EL (cell line): ENCODE results near the gene RNF167.
A peak's percentile ranks its signal among the peaks of the same experiment; 100 is the strongest.

Source experiments
- DNase-seq: peaks from one replicate; pipeline ENCODE4 v3.0.0-alpha.2; 2016

Gene RNF167

DNA sequence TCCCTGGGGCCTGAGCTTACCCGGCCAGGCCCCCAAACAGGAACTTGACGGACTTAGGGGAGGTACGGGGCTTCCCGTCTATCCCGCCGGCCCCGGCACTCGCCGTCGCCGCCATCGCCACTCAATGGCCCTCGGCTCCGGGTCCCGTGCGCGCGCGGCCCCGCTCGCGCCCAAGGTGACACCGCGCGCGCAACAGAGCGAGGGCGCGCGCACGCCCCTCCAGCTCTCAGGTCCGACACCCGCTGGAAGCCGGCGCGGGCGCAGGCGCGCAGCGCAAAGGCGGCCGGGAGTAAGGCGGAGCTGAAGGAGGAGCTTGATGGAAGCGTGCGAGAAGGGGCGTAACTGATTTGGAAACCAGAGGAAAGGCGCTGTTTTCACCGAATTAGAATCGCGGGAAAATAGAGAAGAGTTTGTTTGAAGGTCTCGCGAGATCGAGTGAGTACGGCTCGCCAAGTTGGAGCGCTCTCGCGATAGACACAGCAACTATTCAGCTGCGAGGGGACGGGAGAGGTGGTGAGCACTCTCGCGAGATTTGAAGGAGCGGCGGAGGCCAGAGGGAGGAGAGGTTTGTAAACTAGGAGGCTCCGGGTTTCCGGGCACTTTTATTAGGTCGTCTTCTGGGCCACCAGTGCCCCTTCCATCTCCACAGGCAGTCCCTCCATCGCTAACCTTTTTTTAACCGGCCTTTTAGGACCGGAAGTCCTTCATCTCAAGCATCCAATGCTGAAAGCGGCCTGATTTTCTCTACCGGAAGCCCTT lies at the start of gene RNF167, which contains the start of gene SLC25A11:
Gene RNF167, plus strand, starts transcription at position 473 of the 759 bp plus-strand sequence. CDS start 642 bp downstream, outside the sequence.
Gene SLC25A11, minus strand, starts transcription at position 251 of the 759 bp plus-strand sequence. Its CDS starts 136 bp downstream, at position 115.
- peak; percentile 100 for DNase-seq

DNA sequence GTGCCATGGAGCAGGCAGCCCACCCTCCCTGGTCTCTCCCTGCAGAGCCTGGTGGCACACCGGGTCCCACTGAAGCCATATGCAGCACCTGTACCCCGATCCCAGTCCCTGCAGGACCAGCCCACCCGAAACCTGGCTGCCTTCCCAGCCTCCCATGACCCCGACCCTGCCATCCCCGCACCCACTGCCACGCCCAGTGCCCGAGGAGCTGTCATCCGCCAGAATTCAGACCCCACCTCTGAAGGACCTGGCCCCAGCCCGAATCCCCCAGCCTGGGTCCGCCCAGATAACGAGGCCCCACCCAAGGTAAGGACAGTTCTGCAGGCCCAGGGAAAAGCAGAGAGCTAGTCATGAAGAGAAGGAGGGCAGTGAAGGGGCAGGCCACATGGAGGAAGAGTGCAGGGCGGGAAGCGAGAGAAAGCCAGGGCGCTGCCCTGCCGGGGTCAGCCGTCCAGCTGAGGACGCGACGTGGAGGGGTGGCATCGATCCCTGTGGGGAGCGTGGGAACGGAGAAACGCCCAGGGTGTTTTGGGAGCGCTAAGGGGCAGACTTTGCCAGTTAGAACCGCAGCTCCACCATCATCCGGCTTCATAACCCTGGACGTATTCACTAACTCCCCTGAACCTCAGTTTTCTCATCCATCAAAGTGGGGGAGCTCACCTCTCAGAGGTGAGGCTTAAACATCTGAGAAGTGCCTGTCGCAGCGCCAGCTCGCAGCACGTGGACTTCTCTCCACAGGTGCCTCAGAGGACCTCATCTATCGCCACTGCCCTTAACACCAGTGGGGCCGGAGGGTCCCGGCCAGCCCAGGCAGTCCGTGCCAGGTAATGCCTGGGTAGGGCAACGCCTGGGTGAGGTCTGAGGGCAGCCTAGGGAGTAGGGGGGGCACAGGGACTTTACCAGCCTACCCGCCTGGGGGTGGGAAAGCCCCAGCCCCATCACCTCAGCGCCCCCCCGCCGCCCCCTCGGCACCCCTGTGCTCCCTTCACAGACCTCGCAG lies 48.4 kb upstream of the RNF167 start:
- no peak for DNase-seq

DNA sequence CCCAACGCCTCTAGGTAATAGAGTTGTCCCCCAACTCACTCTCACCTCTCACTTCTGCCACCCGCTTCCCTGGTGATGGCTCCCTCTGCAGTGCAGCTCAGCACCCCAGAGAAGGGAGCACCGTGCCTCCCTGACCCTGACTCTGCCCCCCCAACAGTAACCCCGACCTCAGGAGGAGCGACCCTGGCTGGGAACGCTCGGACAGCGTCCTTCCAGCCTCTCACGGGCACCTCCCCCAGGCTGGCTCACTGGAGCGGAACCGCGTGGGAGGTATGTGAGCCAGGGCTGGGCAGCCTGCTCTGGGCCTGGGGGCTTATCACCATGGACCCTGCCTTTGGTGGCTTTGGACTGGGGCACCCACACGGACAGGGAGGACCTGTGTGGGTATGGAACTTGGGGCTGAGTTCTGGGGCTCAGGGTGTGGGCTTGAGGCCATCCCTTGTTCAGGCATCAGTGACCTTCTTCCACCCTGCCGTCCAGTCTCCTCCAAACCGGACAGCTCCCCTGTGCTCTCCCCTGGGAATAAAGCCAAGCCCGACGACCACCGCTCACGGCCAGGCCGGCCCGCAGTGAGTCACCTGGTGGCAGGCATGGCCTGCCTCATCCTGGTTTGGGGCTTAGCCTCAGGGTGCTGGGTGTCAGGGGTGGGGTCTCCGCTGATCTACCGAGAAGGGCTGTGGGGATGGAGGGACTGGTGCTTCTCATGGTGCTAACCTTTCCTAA lies 47.4 kb upstream of the RNF167 start:
- DNase-seq, result no peak

DNA sequence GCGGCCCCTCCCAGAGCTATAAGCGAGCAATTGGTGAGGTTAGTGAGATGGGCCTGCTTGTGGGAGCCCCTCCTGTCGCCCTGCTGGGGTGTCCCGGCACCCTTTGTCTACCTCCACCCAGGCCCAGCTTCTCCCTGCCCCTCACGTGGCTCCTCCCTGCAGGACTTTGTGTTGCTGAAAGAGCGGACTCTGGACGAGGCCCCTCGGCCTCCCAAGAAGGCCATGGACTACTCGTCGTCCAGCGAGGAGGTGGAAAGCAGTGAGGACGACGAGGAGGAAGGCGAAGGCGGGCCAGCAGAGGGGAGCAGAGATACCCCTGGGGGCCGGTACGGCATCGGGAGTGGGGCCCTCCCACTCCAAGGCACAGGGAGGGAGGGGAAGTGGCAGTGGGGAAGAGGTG lies 46.8 kb upstream of the RNF167 start:
- DNase-seq, result no peak

DNA sequence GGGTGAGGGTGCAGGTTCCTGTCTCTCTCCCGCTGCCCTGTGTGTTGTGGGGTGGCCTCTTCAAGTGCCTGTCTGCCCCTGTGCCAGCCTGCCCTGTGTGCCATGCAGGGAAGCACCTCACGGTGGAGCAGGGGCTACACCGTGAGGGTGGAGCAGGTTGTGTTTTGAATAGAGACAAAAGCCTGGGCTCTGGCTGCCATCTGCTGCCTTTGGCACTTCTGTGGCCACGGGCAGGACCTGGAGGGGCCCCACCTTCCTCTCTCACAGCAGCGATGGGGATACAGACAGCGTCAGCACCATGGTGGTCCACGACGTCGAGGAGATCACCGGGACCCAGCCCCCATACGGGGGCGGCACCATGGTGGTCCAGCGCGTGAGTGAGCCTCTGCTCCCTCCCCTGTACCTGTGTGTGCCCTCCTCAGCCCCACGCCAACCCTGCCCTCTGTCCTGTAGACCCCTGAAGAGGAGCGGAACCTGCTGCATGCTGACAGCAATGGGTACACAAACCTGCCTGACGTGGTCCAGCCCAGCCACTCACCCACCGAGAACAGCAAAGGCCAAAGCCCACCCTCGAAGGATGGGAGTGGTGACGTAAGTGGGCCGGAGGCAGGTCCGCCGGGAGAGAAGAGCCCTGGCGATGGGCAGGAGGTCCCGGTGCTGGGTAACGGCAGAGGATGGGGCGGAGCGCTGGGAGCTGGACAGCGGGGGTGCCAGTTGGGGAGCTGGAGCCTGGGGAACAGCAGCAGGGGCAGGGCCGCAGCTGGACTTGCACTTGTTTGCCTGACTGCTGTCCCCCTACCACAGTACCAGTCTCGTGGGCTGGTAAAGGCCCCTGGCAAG lies 46.1 kb upstream of the RNF167 start:
- DNase-seq, result no peak

DNA sequence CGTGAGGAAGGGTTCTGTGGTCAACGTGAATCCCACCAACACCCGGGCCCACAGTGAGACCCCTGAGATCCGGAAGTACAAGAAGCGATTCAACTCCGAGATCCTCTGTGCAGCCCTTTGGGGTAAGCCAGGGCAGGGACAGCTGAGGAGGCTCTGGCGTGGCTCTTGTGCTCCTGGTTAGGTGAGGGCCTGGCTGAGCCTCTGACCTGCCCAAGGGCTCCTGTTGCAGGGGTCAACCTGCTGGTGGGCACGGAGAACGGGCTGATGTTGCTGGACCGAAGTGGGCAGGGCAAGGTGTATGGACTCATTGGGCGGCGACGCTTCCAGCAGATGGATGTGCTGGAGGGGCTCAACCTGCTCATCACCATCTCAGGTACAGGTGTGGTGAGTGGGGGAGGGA lies 44.9 kb upstream of the RNF167 start:
- no peak for DNase-seq

DNA sequence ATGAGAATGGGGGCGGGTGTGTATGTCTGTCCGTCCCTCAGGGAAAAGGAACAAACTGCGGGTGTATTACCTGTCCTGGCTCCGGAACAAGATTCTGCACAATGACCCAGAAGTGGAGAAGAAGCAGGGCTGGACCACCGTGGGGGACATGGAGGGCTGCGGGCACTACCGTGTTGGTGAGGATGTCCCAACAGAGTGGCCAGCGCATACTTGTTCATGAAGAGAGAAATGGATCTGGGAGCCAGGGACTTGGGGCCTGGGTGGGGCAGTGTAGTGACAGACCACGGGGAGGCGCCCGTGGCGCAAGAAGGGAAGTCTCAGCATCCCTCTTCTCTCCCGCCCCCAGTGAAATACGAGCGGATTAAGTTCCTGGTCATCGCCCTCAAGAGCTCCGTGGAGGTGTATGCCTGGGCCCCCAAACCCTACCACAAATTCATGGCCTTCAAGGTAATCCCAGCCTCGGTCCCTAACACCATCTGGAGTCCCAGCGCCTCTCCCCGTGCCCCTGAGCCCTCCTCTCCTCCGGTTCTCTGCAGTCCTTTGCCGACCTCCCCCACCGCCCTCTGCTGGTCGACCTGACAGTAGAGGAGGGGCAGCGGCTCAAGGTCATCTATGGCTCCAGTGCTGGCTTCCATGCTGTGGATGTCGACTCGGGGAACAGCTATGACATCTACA lies 44.3 kb upstream of the RNF167 start:
- DNase-seq, result no peak

DNA sequence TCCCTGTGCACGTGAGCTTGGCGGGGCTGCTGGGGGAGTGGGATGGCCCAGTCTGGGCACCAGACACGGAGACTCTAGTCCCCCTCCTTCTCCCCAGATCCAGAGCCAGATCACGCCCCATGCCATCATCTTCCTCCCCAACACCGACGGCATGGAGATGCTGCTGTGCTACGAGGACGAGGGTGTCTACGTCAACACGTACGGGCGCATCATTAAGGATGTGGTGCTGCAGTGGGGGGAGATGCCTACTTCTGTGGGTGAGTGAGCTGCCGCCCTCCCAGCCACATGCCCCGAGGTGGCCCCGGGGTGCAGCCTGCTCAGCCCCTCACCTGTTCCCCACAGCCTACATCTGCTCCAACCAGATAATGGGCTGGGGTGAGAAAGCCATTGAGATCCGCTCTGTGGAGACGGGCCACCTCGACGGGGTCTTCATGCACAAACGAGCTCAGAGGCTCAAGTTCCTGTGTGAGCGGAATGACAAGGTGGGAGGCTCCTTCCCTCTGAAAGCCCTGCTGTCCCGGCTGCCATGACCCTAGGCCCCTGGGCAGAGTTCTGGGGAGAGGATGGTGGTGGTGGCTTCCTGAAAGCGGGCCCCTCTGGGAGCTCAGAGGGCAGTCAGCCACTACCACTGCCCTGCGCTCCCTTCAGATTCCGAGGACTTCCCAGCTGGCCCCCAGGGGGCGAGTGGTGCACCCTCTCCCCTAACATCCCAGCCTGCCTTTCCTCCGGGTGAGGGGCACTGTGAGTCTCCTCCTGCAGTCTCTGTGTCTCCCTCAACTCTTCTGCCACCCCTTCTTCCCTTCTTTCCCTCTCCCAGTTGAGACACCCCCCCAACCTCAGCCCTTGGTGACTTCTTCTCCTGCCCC lies 43.5 kb upstream of the RNF167 start:
- no peak for DNase-seq

DNA sequence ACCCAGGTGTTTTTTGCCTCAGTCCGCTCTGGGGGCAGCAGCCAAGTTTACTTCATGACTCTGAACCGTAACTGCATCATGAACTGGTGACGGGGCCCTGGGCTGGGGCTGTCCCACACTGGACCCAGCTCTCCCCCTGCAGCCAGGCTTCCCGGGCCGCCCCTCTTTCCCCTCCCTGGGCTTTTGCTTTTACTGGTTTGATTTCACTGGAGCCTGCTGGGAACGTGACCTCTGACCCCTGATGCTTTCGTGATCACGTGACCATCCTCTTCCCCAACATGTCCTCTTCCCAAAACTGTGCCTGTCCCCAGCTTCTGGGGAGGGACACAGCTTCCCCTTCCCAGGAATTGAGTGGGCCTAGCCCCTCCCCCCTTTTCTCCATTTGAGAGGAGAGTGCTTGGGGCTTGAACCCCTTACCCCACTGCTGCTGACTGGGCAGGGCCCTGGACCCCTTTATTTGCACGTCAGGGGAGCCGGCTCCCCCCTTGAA lies 42.8 kb upstream of the RNF167 start:
- no peak for DNase-seq

DNA sequence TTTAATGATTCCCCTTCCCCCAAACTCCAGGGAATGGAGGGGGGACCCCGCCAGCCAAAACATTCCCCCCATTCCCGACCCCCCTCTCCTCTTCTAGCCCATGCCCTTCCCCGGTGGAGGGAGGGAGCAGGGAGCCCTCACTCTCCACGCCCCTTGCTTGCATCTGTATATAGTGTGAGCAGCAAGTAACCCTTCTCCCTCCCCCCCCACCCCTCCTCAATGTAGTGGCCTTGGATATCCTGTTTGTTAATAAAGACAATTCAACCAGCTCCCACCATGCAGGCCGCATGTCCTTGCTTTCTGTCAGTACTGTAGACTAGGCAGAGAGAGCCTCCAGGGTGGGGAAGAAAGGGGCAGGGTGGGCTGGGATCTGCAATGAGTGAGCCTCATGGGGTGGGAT lies 42.3 kb upstream of the RNF167 start:
- no peak for DNase-seq

DNA sequence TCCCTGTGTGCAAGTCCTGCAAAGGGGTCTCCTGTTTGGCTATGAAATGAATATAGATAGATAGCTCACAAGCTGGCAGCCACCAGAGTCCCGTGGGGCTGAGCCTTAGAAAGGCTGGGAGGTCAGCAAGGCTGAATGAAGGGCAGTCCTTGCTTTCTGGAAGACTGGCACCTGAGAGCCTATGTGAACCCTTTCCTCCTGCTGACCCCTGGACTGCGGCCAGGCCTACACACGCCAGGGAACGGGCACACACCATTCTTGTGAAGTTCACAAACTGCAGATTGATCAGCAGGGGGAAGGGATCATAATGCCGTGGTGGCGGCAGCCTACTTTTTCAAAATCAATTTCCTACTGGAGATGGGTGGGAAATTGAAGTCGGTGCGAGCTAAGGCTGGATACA lies 41.7 kb upstream of the RNF167 start:
- no peak for DNase-seq

DNA sequence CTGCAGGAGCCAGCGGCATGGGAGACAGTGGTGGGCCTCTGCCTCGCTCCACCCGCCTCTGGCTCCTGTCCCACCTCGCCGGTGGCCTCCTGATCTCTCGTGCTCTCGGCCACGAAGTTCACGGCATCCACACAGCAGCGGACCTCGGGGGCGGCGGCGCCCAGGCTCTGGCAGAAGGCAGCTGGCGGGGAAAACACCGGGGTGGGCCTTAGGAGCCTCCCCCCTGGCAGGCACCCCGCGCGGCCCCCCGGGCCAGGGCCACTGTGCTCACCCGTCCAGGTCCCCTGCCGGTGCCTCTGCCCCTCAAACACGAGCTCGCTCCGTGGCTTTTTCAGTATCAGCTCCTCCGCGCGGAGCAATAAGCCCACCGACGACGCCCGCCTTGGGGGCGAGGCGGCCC lies 41.1 kb upstream of the RNF167 start:
- DNase-seq, result no peak

DNA sequence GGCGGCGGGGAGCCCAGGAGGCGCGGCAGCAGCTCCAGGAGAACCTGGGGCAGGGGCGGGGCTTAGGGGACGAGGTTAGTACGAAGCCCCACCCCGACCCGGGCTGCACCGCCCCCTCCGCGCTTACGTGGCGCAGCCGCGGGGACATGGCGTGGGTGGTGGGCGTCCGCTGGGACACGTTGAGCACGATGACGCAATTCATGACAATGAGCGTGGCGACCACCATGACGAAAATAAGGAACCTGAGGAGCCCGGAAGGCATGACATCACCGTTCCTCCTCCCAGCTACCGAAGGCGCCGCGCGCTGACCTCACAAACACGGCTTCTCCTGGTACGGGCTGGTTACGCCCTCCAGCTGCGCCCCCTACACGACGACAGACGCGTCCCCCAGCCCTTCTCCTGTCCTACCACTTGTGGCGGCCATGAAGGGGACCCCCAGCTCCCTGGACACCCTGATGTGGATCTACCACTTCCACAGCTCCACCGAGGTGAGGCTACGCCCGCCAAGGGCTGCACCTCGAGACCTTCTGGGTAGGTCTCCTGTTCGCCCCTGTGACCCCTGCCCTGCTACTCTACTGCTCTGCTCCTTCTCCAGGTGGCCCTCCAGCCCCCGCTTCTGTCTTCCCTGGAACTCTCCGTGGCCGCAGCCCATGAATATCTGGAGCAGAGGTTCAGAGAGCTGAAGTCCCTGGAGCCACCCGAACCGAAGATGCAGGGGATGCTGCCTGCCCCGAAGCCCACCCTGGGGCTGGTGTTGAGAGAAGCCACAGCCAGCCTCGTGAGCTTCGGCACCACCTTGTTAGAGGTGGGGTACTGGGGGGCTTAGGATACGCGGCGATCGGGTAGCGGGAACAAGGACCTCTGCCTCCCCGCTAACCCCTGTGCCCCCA lies 40.5 kb upstream of the RNF167 start, which contains the start of gene C17orf107:
Gene C17orf107, plus strand, starts transcription at position 196 of the 890 bp plus-strand sequence. Its CDS starts 227 bp downstream, at position 423.
- peak; percentile 68 for DNase-seq

DNA sequence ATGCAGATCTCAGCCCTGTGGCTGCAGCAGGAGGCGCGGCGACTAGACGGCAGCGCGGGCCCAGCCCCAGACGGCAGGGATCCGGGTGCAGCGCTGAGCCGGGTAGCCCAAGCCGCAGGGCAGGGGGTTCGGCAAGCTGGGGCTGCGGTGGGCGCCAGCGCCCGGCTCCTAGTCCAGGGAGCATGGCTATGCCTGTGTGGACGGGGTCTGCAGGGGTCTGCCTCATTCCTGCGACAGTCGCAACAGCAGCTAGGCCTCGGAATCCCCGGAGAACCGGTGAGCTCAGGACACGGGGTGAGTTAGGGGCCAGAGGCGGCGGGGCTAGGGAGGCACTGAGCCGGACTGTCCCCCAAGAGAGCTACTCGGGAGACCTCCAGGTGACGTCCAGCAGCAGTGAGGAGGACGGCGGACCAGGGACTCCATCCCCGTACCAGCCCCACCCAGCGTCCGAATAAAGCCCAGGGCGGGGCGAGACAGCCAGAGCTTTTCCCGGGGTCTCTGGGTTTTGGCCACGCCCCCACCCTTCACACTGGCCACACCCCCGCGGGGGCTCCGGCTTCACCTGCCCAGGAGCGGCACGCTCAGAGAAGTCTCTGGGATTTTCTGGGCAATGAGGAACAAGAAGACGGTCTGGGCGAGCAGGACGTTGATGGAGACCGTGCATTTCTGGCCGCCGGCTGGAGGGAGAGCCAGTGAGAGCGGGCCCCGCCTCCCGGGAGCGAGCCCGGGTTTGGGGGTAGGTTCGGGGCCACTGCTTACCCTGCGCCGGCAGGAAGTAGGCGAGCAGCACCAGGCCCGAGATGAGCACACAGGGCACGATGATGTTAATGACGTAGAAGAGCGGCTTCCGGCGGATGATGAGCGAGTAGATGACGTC lies 39.6 kb upstream of the RNF167 start:
- DNase-seq, result no peak

DNA sequence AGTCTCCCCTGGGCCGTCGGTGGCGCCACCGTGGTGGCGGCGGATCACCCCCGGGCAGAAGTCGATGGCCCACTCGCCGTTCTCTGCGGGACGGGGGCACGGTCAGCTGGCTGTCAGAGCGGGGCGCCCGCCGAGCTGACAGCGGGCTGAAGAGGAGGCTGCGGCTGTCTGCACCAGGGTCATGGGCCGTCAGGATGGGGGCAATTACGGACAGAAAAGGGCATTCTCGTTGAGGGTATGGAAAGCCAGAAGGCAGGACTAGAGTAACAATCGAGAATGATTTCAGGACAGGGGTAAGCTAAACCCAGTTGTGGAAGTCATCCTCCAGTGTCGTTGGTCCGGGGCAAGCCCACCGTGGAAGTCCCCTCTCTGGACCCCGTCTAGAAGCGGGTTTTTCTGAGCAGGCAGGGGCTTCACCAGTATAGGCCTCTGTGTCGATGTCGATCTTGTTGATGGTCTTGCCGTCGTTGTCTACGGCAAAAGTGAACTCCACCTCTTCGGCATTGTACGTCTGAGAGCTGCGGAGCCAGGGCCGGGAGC lies 38.9 kb upstream of the RNF167 start:
- DNase-seq, result no peak

DNA sequence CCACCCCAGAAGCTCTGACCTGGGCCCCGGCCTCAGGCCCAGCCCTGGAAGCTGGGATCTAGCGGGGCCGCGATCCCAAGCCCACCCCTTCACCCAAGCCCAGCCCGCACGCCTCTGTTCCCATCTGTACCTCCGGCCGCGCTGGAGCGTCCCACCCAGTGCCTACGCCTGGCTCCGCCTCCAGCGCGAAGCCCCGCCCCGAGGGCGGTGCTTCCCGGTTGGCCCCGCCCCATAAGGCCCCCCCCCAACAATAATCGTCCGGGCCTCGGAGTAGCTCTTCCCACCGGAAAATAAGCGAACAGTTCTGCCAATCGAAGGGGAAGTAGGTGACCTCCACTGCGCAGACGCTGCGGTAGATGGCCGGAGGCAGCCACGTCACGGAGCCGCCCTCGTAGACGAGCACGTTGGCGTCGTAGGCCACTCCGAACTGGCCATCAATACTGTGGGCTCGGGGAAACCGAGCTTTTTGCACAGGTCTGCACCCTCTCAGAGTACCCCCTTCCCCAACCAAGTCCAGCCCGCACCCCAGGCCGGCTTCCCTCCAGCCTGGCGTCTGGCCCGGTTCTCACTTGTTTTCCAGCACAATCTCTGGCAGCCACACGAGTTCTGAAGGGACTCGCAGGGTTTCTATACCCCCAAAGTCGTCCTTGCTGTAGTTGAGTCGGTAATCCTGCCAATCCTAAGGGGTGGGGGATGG lies 38.3 kb upstream of the RNF167 start:
- no peak for DNase-seq

DNA sequence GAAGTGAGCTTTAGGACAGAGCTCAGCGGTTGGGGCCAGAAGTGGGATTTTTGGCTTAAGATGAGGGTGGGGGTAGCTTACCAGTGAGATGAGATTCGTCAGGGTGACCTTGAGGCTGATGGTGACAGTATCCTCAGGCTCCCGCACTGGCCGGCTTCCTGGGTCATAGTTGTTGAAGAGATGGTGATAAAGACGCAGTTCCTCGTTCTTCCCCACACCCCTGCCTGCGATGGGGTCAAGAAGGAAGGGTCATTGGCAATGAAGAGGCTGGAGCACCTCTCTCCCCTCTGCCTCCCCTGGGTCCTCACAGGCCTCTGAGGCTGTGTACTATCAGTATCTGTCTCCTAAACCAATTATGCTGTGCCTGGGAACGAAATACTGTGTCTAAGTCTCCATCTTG lies 37.5 kb upstream of the RNF167 start:
- no peak for DNase-seq
